Colon (tissue), 2 donors: Measurements from ENCODE around the gene STK40.

ENCODE experiments used
- FAIRE-seq: peaks from 2 replicates; lab custom pipeline; 2012; peaks lifted over from hg19 to GRCh38; lab: Jason Lieb, UNC
- donor health status: control.
- donor health status: control.

Gene STK40

DNA sequence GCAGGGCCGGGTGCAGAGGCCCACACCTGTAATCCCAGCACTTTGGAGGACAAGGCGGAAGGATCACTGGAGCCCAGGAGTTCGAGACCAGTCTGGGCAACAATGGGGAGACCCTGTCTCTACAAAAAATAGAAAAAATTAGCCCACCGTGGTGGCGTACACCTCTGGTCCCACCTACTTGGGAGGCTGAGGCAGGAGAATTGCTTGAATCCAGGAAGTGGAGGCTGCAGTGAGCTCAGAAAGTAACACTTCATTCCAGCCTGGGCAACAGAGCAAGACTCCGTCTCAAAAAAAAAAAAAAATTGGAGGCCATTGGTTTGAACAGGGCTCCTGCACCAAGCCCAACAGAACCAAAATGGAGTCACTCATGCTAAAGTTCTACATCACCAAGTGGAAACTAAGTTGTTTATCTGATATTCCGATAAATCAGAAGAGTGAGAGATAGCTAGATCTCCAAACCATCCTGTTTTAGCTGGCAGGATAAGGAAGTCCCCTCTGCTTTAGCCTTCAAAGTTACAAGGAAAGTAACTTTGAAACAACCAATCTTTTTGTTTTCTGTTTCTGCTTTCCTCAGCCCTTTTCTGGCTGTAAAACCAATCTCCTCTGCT is 12.8 kb upstream of the STK40 start:
- FAIRE-seq = no peak

- no peak for FAIRE-seq
Measured at GRCh38 chr1:36397378-36398230, 11.9 kb upstream of the STK40 start, which contains the start of gene LSM10. Gene LSM10 (minus strand): TSS chr1:36397908. CDS start chr1:36394129, 3,779 bp downstream.

- no peak for FAIRE-seq
Measured at GRCh38 chr1:36397083-36397377, 11.3 kb upstream of the STK40 start.

- no peak for FAIRE-seq
Measured at GRCh38 chr1:36396359-36396758, 10.6 kb upstream of the STK40 start.

DNA sequence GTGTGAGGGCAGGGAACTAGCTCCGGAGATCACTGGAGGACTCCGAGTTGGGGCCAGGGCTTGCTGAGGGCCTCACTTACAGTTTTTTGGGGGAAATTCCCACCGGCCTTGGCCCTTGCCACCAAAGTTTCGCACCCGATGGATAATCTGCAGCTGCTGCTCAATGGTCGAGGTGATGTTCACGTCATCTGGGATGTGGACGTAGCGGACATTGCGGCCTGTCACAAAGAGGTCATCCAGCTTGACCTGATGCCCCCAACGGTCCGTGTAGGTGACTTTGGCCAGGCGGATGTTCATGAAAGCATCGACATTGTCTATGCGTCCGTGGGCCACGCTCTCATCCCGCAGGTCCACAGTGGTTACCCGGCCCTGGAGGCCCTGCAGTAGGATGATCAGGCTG is 8.0 kb upstream of the STK40 start:
- FAIRE-seq = no peak

DNA sequence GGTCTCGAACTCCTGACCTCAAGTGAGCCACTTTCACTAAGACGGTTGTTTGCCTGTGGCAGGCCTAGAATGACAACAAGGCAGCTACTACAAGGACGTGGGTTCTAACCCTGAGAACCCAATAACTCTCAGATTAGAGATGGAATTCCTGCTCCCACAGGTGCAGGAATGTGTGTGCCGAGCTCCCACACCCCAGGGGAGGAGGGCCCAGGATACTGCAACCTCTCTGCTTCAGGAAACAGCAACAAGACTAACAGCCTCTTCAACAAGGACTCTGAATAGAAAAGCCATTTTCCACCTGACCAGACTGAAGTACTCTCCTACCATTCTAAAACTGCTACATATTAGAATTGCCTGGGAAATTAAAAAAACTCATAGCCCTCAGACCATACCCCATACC is 7.1 kb upstream of the STK40 start:
- no peak for FAIRE-seq

DNA sequence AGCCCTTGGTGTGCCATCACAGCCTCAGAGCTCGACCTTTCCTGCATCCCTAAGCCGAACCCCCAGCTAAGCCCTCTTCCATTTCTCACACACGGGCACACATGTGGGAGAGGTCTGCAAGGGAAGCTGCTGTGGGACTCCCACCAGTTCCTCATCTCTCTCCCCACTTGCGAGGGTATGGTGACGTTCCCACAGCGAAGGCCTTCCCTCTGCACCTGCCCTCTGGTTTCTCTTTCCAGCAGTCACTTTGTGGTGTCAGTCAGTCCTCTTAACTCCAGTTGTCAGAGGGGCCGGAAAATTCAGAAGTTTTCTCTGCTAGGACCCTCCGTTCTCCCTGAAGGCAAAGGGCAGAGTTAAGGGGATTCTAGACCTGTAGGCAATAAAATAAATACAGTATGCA is 5.5 kb upstream of the STK40 start:
- FAIRE-seq = no peak

DNA sequence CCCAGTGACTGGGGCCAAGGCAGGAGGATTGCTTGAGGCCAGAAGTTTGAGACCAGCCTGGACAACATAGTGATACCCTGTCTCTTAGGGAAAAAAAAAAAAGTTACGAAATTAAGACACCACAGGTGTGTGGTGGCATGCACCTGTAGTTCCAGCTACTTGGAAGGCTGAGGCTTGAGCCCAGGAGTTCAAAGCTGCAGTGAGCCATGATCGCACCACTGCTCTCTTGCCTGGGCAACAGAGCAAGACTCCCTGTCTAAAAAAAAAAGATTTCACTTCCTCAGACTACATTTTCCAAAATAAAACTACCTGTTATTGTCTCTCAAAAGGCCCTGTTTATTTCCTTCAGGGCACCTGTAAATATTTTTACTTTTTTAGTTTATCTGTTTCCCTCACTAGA is 4.7 kb upstream of the STK40 start:
- no peak for FAIRE-seq

GRCh38 chr1:36389999-36390398 is 4.3 kb upstream of the STK40 start:
- FAIRE-seq = no peak

DNA sequence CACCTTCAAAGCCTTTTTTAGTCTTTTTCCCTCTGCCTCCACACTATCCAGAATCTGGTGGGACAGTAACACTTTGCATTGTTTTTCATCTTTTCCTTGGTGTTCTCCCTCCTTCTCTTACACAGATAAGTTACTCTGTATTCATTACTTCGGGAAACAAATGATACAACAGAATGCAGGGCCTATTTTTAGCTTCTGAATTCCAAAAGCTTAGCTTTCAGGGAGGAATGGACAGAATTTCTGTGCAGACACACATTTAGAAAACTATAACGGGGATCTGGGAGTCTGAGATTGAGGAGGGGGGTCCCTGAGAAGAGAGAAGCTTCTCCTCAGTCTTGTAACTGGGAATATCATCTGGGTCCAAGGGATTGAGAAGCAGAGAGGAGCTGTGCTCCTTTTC is 3.5 kb upstream of the STK40 start:
- FAIRE-seq = no peak

DNA sequence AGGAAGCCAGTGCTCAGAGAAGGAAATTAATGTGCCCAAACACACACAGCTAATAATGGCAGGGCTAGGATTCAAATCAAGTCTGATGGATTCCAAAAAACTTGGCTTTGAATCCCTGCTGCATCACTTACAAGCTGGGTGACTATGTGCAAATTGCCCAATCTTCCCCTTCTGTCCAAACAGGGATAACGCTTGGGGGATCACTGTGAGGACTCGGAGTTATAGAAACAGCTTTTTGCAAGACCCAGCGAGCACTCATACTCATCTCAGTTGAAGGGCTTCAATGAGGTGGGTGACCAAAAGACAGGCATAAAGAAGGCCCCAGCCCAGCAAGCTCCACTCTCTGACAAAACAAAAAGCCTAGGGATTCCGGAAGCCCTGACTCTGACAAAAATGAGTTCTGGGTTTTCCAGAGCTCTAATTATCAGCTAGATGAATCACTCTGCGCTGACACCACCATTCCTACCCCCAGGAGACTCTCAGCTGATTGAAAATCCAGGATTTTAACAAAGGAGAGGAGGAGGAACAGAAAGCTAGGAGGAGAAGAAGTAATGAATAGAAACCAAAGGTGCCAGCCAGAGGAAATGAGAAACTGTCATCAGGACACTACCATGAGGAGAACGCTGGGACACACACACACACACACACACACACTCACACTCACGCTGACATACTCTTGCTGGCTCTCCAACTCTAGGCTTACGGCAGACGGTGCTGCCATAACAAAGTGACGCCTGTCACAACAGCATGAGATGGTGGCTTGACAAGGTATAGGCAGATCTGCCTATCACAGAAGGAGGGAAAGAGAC is 1.6 kb upstream of the STK40 start:
- no peak for FAIRE-seq

DNA sequence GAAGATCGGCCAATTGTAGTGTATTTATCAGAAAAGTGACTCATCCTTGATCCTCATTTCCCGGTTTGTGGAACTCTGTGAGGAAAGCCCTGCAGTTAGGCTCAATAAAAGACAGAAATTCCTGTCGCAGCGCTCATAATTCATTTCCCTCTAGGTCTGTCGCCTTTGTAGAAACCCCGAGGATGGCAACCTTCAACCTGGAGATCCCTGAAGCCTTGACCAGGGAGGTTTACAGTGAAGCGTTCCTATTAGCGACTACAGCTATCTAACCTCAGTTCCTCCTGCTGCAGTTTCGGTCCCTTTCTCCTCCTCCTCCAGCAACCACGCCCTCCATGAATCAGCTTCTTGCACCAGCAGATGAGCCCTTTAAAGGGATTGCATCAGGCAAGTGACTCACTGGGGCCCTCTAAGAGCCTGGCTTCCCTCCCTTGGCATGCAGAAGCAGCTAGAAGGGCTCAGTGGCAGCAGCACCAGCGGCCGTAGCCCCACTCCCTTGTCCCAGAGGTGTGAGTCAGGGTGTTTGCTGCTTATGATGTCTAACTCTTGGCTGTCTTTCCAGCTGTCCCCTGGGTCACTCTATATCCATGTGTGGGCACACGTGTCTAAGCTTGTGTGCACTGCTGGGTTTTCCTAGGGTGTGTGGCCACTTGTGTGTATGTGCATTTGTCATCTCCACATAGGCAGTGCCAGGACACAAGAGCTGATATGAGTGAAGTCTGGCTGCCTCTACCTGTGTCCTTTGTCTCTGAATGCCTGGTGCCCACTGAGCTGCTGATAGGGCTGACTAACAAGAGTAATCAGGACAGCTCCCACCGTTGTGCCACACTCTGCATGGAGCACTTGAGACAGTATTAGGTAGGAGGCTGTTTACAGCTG is 779 bp upstream of the STK40 start:
- FAIRE-seq = no peak

GRCh38 chr1:36384542-36385409 is 948 bp downstream of the STK40 start:
- no peak for FAIRE-seq

GRCh38 chr1:36383240-36383639 is 2.5 kb downstream of the STK40 start:
- no peak for FAIRE-seq

GRCh38 chr1:36382669-36383068 is 3.1 kb downstream of the STK40 start:
- FAIRE-seq = no peak

GRCh38 chr1:36382231-36382630 is 3.5 kb downstream of the STK40 start:
- FAIRE-seq = no peak

GRCh38 chr1:36381405-36381804 is 4.3 kb downstream of the STK40 start:
- no peak for FAIRE-seq

GRCh38 chr1:36380782-36381181 is 4.9 kb downstream of the STK40 start:
- FAIRE-seq = no peak

DNA sequence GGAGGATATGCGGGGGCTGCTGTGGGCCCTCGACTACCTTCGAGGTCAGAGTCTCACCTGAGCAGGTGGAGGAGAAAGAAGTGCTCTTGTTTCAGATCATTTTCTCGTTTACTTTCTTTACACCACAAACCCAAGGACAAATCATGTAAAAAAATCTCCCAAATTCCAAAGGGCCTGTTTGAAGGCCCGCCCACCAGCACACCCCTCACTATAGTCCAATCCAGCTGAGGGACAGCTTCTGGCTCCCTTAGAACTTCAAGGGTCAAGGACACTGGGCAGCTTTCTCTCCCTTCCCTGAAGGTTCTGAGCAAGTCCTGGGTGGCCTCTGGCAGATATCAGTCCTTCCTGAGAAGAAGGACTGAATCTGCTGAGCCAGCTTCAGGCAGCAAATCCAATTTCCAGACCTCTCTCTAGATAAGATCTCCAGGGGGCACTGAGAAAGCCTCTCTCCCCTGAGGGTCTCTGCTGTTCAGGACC is 5.5 kb downstream of the STK40 start:
- no peak for FAIRE-seq

- no peak for FAIRE-seq
Measured at GRCh38 chr1:36377791-36378492, 7.8 kb downstream of the STK40 start.
